Hematopoietic multipotent progenitor cell treated with erythropoietin and hydrocortisone succinate and interleukin-3 and kit ligand, for 17 days (in vitro differentiated cells): ENCODE measurements around the gene HEXA.
A peak's percentile ranks its signal among the peaks of the same experiment; 100 is the strongest.

ENCODE experiments used
- DNase-seq: peaks from one replicate; pipeline ENCODE4 v3.0.0-alpha.2; 2015; ENCODE audit warnings: low spot score

HEXA gene

DNA sequence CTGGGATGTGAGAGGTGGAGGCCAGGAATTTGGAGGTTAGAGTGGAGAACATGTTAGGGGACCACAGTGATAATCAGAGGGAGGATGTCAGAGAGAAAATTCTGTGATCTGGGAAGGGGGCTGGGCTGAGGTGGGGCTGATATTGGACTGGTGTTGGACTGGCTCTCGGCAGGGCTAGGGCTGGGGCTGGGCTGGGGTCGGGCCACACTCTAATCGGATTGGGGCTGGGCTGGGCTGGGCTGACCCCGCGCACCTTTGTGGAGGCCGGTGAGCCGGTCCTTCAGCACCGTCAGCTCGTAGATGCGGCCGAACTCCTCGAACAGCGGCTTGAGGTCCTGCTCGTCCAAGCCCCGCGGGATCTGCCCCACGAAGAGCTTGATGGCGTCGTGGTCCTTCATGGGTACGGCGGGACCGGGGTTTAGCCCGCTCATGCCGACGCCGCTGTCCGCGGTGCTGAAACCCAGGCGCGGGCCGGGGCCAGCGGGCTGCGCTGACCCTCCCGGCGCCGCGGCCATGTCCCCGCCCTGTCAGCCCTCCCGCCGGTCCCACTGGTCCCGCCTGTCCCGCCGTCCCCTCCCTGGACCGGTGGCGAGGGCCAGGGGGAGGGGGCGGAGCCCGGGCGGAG, 56.3 kb downstream of the HEXA start:
- DNase-seq = peak; percentile 24

DNA sequence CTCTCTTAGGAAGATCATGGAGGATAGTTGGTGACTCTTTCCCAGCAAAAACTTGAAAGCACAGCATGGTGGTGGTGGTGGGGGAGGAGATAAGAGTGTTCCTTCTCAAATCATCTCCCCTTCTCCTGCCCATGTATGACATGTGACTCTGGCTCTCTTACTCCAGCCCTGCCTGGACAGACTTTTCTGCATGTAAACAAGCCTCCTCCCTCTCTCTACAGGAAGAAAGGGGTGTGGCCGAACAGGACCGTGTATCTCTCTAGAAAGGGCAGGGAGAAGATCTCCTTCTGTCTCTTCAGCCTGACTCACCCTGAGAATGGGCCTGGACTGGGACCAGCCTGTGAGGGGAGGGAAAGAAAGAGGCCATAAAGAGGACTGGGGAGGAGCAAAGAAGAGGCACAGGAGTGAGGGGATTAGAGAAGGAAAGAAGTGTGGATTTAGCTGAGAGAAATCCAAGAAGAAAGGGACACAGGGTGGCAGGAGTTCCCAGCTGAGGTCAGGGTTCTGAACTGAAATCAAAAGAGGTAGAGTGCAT, 57.3 kb downstream of the HEXA start:
- peak; percentile 33 for DNase-seq

DNA sequence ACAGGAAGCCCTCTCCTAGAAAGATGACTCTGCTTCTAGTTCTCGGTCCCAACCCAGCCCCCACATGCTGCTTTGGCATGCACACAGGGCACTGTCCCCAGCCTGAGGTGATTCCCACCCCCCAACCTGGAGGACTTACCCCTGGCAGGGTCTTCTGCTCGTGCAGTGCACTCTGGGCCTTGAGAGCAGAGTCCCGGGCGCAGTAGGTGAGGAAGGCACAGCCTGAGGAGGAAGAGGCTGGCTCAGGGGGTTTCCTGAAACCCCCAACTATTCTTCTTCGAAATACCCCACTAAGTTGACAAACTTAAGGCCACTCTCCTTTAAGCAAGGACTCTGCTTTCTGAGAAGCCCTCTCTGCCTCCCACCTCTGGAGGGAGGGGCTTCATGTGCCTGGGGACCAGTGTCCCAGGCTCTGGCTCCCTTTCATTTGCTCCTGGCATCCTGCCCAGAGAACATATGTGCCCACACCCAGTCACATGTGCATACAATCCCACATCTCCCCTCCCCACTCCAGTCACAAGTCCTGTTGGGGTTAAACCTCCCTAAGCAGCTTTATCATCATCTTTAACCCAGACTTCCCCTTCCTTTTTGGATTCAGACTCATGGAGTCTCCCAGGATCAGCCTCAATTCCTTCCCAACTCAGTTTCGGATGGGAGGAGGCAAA, 60.0 kb downstream of the HEXA start:
- no peak for DNase-seq

DNA sequence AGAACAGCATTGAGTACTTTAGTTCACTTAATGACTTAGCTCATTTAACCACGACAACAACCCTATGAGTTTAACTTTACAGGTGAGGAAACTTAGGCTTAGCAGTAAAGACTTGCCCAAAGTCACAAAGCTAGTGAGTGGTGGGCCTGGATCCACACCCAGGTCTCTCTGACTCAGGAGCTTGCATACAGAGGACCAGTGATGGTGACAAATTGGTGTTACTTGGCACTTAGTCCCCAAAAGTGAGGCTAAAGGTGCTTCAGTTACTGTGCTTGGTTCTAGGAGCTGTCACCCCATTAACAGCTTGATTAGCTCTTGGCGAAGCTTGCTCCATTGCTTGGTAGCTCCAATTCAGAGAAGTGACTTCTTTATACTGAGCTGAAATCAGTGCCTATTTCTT, 61.9 kb downstream of the HEXA start:
- DNase-seq = no peak

DNA sequence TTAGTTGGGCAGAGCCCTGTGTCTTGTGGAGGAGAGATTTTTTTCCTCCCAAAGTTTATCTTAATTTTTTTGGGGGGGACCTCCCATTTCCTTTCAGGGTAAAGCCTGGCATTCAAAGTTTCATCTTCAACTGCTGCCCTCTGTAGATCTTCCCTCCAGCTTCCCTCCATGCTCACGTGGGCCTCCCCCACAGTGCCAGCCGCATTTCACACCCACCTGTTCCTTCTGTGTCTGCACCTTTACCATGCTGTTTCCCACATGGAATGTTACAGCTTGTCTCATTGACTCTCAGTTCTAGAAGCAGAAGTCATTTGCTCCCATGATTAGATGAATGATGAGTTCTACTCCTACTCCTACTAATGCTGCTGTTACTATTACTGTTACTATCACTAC, 62.4 kb downstream of the HEXA start:
- no peak for DNase-seq

DNA sequence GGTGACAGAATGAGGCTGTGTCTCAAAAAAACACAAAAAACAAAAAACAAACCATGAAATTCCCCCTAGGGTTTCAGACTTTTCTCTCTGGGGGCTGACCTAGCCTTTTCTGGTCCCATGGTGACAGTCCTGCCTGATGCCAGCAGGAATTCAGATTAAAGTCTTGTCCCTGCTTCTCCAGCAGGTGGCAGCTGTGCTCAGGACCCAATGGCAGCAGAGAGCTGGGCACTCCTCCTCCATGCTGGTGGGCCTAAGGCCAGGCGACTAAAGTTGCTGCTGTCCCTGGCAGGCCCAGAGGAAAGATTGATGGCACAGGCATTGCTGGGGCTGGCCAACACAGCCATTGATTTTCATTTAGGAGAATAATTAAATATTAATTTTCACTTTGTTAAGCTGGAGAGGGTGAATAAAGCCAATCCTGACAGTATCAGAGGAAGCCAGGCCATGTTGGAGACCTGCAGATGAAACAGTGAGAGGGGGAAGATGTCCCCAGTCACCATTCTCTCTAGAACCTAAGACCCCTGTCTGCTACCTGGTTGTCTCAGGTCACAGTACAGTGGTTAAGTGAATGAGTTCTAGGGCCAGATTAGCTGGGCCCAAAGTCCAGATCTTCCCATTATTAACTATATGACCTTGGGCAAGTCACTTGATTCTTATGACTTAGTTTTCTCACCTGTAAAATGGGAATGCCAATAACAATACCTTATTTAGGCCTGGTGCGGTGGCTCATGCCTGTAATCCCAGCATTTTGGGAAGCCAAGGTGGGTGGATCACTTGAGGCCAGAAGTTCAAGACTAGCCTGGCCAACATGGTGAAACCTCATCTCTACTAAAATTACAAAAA, 63.0 kb downstream of the HEXA start:
- peak; percentile 48 for DNase-seq

DNA sequence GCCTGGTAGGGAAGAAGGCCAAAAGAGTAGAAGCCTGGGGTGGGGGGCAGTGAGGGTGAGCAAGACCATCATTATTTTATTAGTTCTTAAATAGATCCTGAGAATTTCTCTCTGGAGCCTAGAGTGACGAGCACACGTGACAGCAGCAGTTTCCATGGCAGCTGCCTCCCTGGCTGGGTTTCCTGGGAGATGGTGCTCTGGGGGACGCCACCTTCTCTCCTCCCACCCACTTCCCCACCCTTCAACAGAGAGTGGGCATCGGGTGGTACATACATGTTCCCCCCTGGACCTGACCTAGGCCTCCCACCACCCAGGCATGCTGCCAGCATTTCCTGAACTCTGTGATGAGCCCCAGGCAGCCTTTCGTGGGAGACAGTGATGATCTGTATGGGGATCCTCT, 68.8 kb downstream of the HEXA start:
- no peak for DNase-seq

DNA sequence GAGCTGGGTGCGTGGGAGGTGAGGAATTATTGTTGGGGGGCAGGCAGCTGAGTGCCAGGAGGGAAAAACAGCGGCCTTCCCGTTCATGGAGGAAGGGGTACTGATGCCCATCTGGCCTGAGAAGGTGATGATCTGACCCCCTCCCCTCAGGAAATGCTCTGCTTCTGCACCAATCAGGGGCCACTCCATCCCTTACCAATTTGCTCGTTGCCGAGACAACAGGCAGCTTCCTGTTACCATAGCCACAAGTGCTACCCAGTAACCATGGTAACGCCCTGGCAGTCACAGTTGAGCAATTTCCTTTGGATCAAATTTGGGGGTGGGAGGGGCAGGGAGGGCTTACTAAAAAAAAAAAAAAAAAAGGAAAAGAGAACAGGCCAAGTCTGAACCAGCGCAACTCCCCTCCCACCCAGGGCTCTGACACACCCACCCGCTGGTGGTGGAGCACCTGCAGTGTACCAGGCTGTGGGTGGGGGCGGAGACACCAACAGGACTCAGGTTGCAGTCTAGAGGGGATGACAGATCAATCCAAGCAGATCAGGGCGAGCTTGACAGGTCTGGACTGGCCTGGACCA, 69.5 kb downstream of the HEXA start:
- DNase-seq = no peak

DNA sequence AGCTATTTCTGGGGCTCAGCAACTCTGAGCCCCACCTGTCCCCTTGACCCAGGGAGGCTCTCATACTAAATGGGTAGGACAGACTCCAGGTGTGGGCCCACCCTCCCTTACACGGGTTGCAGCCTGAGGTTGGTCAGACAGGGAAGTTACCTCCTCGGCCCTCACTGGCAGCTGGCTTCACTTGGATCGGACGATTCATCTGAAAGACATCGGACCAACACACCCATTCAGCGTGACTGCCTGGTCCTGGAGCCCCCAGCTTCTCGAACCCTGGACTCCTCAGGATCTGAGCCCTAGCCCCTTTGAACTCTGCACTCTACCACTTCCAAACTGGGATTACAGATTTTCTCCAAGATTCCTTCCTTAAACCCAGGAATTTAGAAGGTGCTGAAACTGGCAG, 71.2 kb downstream of the HEXA start:
- no peak for DNase-seq

DNA sequence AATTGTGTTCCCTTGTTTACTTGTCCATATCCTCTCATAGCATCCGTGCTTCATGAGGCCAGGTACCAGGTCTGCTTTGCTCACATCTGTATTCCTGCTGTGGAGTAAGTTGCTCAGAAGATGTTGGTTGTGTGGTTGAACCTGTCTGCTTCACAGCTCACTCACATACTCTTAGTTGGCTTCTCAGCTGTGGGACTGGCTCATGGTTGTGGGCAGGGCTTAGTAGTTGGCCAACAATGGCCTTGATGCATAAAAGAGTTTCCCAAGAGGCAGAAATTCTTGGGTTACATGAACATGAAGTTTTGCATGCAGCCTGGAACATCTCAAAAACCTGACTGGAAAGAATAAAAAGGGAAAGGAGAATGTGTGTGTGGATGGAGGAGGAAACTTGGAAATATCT, 72.9 kb downstream of the HEXA start:
- no peak for DNase-seq
